ENCODE data around the gene LGR6. TPM values are rescaled to one million over a fixed set of nuclear protein-coding genes. Genes with fewer than 3 reads are reported as not detected.
"Not testable (repeated sequence)": the region's sequence is repeated elsewhere in the genome, so short reads cannot be mapped to it uniquely, and the experiment has no call there.

The LGR6 gene
- total RNA-seq, 6 donors from 2014 or later = 0.46 to 5.2 (median 1.1) TPM

- Histone ChIP-seq H3K27me3 (no peaks in the 10 kb centered on the region), H3K4me1 (peaks cover 7 to 16% (median 15%) of the 10 kb centered on the region in 4 donors), H3K4me3 (peak within 1 kb of the TSS; percentile 87 to 99 (median 98)), H3K9me3 (no peaks in the 10 kb centered on the region), H3K27ac (peak within 1 kb of the TSS; percentile 86 to 96 (median 92)), H3K36me3 (no peaks in the 10 kb centered on the region)
- ATAC-seq (ENCODE audit: low FRiP score in 2 of 2) (peak; percentile 99), DNase-seq (peak; percentile 97 to 99)
- peak; percentile 77 to 80 for TF ChIP-seq POLR2AphosphoS5 (IDR thresholded peaks at IDR 0.05)
- TF ChIP-seq, protein P1, sequence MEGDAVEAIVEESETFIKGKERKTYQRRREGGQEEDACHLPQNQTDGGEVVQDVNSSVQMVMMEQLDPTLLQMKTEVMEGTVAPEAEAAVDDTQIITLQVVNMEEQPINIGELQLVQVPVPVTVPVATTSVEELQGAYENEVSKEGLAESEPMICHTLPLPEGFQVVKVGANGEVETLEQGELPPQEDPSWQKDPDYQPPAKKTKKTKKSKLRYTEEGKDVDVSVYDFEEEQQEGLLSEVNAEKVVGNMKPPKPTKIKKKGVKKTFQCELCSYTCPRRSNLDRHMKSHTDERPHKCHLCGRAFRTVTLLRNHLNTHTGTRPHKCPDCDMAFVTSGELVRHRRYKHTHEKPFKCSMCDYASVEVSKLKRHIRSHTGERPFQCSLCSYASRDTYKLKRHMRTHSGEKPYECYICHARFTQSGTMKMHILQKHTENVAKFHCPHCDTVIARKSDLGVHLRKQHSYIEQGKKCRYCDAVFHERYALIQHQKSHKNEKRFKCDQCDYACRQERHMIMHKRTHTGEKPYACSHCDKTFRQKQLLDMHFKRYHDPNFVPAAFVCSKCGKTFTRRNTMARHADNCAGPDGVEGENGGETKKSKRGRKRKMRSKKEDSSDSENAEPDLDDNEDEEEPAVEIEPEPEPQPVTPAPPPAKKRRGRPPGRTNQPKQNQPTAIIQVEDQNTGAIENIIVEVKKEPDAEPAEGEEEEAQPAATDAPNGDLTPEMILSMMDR (IDR thresholded peaks at IDR 0.05) = peak in 2 of 6 experiments; percentile 5 to 21
- TF ChIP-seq EP300 (IDR thresholded peaks at IDR 0.05) = peak in 1 of 4 donors; percentile 3
- peak in 2 of 4 donors; percentile 67 to 77 for TF ChIP-seq POLR2A (IDR thresholded peaks at IDR 0.05)
- 0% methylated on average over 7 to 57 of the region's 60 CpGs for WGBS, 2 donors
These were observed 155.1 kb downstream of the LGR6 start, which contains the start of gene PPP1R12B for GRCh38 chr1:202348509-202349205. Gene PPP1R12B (plus strand): TSS chr1:202348699. CDS start chr1:202348852, 153 bp downstream.

DNA sequence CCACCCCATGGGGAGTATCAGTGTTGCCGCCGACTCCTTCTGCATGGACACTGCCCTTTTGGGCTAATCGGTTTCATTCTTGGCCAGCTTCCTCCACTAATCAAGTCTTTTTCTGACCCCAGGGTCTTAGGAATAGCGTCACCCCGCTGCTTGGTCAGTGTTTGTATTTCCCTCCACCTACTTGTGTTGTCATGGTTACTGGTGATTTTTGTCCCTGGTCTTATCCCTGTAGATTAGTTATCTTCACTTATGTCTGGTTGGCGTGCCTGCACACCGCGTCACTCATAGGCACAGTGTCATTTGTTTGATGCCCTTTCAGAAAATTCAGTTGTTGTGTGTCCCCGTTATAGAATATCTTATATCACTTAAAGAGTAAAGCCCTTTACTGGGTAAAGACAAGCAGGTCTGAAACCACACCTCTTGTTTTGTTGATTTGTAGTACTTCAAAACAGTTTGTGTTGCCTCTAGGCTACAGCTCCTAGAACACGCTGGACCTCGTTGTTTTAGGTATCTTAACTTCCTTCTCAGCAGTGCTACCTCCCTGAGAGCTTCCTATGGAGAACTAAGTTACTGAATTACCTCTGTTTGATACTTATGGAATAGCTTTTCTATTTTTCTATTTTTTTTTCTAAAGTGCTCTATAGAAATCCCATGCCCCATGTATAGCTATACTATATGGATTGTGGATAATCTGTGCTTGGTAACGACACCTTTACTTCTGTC lies 155.8 kb downstream of the LGR6 start:
- DNase-seq (no peak), ATAC-seq (ENCODE audit: low FRiP score in 2 of 2) (peak; percentile 1 to 81)
- TF ChIP-seq POLR2AphosphoS5 (IDR thresholded peaks at IDR 0.05) (no peak), POLR2A (IDR thresholded peaks at IDR 0.05) (no peak), EP300 (IDR thresholded peaks at IDR 0.05) (no peak)
- TF ChIP-seq, protein P1 (IDR thresholded peaks at IDR 0.05) = no peak
- H3K4me3 ChIP-seq = peak overlapping the region; percentile 87 to 99 (median 98)
- peak overlapping the region; percentile 86 to 96 (median 92) for H3K27ac ChIP-seq
- 8% methylated on average over 11 to 12 of the region's 12 CpGs for WGBS, 2 donors
- peaks cover 7 to 16% (median 15%) of the 10 kb centered on the region in 4 donors for H3K4me1 ChIP-seq
- H3K36me3 ChIP-seq = no peaks in the 10 kb centered on the region
- no peaks in the 10 kb centered on the region for H3K9me3 ChIP-seq
- H3K27me3 ChIP-seq = no peaks in the 10 kb centered on the region

DNA sequence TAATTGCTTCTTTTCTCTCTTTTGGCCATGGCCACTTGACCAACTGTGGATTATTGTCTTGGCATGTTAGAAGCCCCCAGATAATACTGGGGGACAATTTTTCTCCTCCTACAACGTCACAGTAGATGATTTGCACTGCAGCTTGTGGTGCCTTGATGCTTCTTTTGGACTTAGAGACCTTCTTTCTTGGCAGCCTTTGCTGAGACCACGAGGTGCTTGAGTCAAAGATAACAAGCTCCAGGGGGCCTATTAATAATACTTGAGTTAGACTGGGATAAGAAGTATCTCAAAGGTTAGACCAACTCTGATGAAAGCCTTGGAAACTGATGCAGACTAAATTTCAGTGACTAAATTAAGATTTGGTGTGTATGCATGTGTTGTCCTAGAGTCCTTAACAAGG lies 158.1 kb downstream of the LGR6 start:
- TF ChIP-seq, protein P1 (IDR thresholded peaks at IDR 0.05) = no peak
- no peak for TF ChIP-seq POLR2A (IDR thresholded peaks at IDR 0.05)
- TF ChIP-seq POLR2AphosphoS5 (IDR thresholded peaks at IDR 0.05) = no peak
- TF ChIP-seq EP300 (IDR thresholded peaks at IDR 0.05) = no peak
- H3K4me3 ChIP-seq = no peak overlapping the region
- 69 to 78% methylated on average over 2 of the region's 2 CpGs for WGBS, 2 donors

GRCh38 chr1:202352583-202353197 lies 159.1 kb downstream of the LGR6 start:
- not testable (repeated sequence) for H3K36me3 ChIP-seq; H3K27ac ChIP-seq; H3K27me3 ChIP-seq; H3K4me3 ChIP-seq; H3K9me3 ChIP-seq; DNase-seq; ATAC-seq (ENCODE audit: low FRiP score in 2 of 2)
- H3K4me1 ChIP-seq = peaks cover 7 to 16% (median 15%) of the 10 kb centered on the region in 4 donors
- WGBS, 2 donors = 91 to 95% methylated on average over 11 of the region's 11 CpGs

More for the DNA sequence above, 158.1 kb downstream of the LGR6 start:
- H3K36me3 ChIP-seq = no peaks in the 10 kb centered on the region
- H3K27me3 ChIP-seq = no peaks in the 10 kb centered on the region
- H3K9me3 ChIP-seq = no peaks in the 10 kb centered on the region
- ATAC-seq (ENCODE audit: low FRiP score in 2 of 2) (no peak), DNase-seq (no peak)
- peaks cover 7 to 16% (median 15%) of the 10 kb centered on the region in 4 donors for H3K4me1 ChIP-seq
- no peak overlapping the region for H3K27ac ChIP-seq

GRCh38 chr1:202355944-202356553 lies 162.4 kb downstream of the LGR6 start:
- Histone ChIP-seq H3K4me3 (no peak overlapping the region), H3K27ac (no peak overlapping the region), H3K9me3 (no peaks in the 10 kb centered on the region), H3K4me1 (peaks cover 0 to 8% (median 0%) of the 10 kb centered on the region in 4 donors), H3K27me3 (no peaks in the 10 kb centered on the region), H3K36me3 (no peaks in the 10 kb centered on the region)
- DNase-seq (no peak), ATAC-seq (ENCODE audit: low FRiP score in 2 of 2) (no peak)
- TF ChIP-seq POLR2A (IDR thresholded peaks at IDR 0.05) = no peak
- TF ChIP-seq EP300 (IDR thresholded peaks at IDR 0.05) = no peak
- TF ChIP-seq POLR2AphosphoS5 (IDR thresholded peaks at IDR 0.05) = no peak
- TF ChIP-seq, protein P1 (IDR thresholded peaks at IDR 0.05) = no peak

Data from upper lobe of left lung (tissue), 6 donors.